ENCODE results near the gene FSTL4. TPM values are rescaled to one million over a fixed set of nuclear protein-coding genes. Genes with fewer than 3 reads are reported as not detected.

FSTL4 gene
- total RNA-seq, 1 experiment from 2014 or later, result not detected

DNA sequence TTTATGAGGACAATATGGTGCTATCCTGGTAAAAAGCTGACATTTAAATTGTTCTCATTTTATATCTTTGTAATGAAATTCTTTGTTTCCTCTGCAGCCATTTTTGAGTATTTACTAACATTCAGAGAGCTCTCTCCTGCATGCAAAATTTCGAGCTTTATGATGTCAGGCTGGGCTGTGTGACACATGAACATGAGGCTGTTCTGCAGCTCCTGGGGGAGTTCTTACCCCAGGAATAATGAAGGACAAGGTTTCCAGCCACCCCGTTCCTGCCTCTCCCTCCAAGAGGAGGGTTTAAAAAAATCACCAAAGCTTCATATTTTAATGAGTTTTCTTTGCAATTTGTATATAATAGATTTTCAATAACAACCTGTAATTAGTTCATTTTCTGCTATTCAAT is 308.2 kb downstream of the FSTL4 start:
- DNase-seq, result no peak
- Histone ChIP-seq H3K27ac (ENCODE audit: low read length) (no peak overlapping the region), H3K4me2 (ENCODE audit: low read depth, low read length, poor library complexity, severe bottlenecking) (no peak overlapping the region), H3K4me3 (ENCODE audit: low read length) (no peak overlapping the region), H4K20me1 (ENCODE audit: insufficient read depth, low read depth, low read length) (0 out of 2 replicates have a peak, but pooled peaks cover 4% of the 10 kb centered on the region), H2AFZ (ENCODE audit: low read length) (no peak overlapping the region), H3K9me3 (ENCODE audit: low read length) (no peaks in the 10 kb centered on the region), H3K9ac (ENCODE audit: low read length) (no peak overlapping the region), H3K9me2 (replicated peaks; ENCODE audit: insufficient read depth, low read length) (no peaks in the 10 kb centered on the region), H3K36me3 (ENCODE audit: insufficient read depth, low read length) (no peaks in the 10 kb centered on the region), H3K4me1 (ENCODE audit: low read length) (no peaks in the 10 kb centered on the region), H3K79me2 (ENCODE audit: low read length) (no peaks in the 10 kb centered on the region), H3K27me3 (ENCODE audit: low read length) (no peaks in the 10 kb centered on the region)

DNA sequence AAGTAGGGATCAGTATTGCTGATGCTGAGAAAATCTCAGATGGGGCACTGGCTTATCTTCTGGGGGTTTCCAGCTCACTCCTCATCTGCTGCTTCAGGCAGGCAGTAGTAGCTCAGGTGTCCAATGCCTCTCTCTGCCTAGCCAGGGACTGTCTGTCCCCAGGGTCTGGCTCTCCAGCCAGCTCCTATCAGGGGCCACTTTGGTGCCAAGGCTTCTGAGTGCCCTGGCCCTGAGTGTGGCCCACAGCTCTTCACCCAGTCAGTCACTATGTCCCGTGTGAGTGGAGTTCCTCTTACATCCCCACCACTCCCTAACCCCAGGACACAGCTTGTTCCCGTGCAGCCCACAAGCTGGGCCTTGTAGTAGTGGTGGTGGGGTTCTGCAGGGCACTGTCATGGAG is 309.0 kb downstream of the FSTL4 start:
- Histone ChIP-seq H3K36me3 (ENCODE audit: insufficient read depth, low read length) (no peaks in the 10 kb centered on the region), H3K4me3 (ENCODE audit: low read length) (no peak overlapping the region), H3K9me3 (ENCODE audit: low read length) (no peaks in the 10 kb centered on the region), H3K4me2 (ENCODE audit: low read depth, low read length, poor library complexity, severe bottlenecking) (no peak overlapping the region), H3K9me2 (replicated peaks; ENCODE audit: insufficient read depth, low read length) (no peaks in the 10 kb centered on the region), H3K9ac (ENCODE audit: low read length) (no peak overlapping the region), H2AFZ (ENCODE audit: low read length) (no peak overlapping the region), H3K27ac (ENCODE audit: low read length) (no peak overlapping the region), H3K4me1 (ENCODE audit: low read length) (no peaks in the 10 kb centered on the region), H4K20me1 (ENCODE audit: insufficient read depth, low read depth, low read length) (0 out of 2 replicates have a peak, but pooled peaks cover 4% of the 10 kb centered on the region), H3K79me2 (ENCODE audit: low read length) (no peaks in the 10 kb centered on the region), H3K27me3 (ENCODE audit: low read length) (no peaks in the 10 kb centered on the region)
- no peak for DNase-seq

DNA sequence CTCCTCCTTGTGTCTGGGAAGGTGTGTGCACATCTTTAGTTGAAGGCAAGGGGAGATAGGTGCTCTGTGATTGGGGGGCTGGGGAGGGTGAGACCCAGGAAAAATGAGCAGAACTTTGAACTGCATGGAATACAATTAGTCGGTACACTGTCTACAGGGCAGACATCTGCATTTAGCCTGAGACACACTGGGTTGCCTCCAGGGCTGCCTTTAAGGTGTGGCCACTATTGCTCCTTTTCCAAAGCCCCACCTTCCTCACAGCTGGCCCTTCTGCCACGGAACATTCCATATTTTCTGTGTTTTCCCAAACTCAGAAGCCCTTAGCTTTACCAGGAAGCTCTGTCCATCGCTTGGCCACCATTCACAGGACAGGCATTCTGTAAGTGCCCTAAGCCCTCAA is 312.6 kb downstream of the FSTL4 start:
- no peaks in the 10 kb centered on the region for H3K9me2 ChIP-seq (replicated peaks; ENCODE audit: insufficient read depth, low read length)
- no peaks in the 10 kb centered on the region for H3K9me3 ChIP-seq (ENCODE audit: low read length)
- H4K20me1 ChIP-seq (ENCODE audit: insufficient read depth, low read depth, low read length), result no peaks in the 10 kb centered on the region
- no peak overlapping the region for H3K27ac ChIP-seq (ENCODE audit: low read length)
- H2AFZ ChIP-seq (ENCODE audit: low read length), result no peak overlapping the region
- no peaks in the 10 kb centered on the region for H3K36me3 ChIP-seq (ENCODE audit: insufficient read depth, low read length)
- no peak for DNase-seq
- no peaks in the 10 kb centered on the region for H3K4me1 ChIP-seq (ENCODE audit: low read length)
- H3K4me3 ChIP-seq (ENCODE audit: low read length), result no peak overlapping the region
- no peak overlapping the region for H3K4me2 ChIP-seq (ENCODE audit: low read depth, low read length, poor library complexity, severe bottlenecking)
- no peak overlapping the region for H3K9ac ChIP-seq (ENCODE audit: low read length)
- H3K79me2 ChIP-seq (ENCODE audit: low read length), result no peaks in the 10 kb centered on the region
- H3K27me3 ChIP-seq (ENCODE audit: low read length), result no peaks in the 10 kb centered on the region

DNA sequence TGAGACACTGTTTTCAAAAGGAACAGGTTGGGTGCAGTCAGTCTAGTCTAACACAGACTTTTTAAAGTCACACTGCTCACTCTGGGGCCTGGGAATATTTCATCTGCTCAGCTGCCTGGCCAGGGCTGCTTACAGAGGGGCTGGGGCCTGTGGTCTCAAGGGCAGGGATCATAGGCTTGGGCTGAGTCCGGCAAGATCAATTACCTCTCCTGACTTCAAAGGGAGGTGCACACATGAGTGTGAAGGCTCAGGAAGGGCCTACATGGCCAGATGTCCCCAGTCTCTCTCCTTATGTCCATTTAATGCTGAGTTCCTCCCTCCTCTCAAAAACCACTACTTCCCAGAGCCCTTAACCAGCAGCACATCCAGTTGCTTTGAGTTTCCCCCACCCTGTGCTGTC is 313.3 kb downstream of the FSTL4 start:
- Histone ChIP-seq H3K27ac (ENCODE audit: low read length) (no peak overlapping the region), H2AFZ (ENCODE audit: low read length) (no peak overlapping the region), H3K9me2 (replicated peaks; ENCODE audit: insufficient read depth, low read length) (no peaks in the 10 kb centered on the region), H3K36me3 (ENCODE audit: insufficient read depth, low read length) (no peaks in the 10 kb centered on the region), H3K4me1 (ENCODE audit: low read length) (no peaks in the 10 kb centered on the region), H3K9me3 (ENCODE audit: low read length) (no peaks in the 10 kb centered on the region), H4K20me1 (ENCODE audit: insufficient read depth, low read depth, low read length) (no peaks in the 10 kb centered on the region), H3K4me2 (ENCODE audit: low read depth, low read length, poor library complexity, severe bottlenecking) (no peak overlapping the region), H3K9ac (ENCODE audit: low read length) (no peak overlapping the region), H3K4me3 (ENCODE audit: low read length) (no peak overlapping the region), H3K27me3 (ENCODE audit: low read length) (no peaks in the 10 kb centered on the region), H3K79me2 (ENCODE audit: low read length) (no peaks in the 10 kb centered on the region)
- DNase-seq, result no peak

DNA sequence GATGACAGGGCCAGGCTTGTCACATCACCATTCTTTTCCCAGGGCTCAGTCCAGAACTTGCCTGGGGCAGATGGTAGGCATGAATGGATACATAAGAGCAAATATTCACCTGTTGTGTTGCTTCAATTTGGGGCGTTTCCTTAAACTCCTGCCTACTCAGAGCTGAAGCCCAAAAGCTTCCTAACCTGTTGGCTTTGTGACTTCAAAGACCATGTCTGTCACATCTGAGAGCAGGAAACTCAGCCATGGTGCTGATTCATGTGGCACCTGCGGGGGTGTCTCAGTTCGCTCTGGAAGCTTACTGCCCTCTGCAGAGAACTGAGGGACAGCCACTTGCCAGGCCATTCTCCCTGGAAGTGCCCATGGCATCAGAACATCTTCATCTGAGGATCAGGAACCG is 313.9 kb downstream of the FSTL4 start:
- Histone ChIP-seq H3K27ac (ENCODE audit: low read length) (no peak overlapping the region), H3K9ac (ENCODE audit: low read length) (no peak overlapping the region), H3K4me2 (ENCODE audit: low read depth, low read length, poor library complexity, severe bottlenecking) (no peak overlapping the region), H3K79me2 (ENCODE audit: low read length) (no peaks in the 10 kb centered on the region), H4K20me1 (ENCODE audit: insufficient read depth, low read depth, low read length) (no peaks in the 10 kb centered on the region), H3K36me3 (ENCODE audit: insufficient read depth, low read length) (no peaks in the 10 kb centered on the region), H3K27me3 (ENCODE audit: low read length) (no peaks in the 10 kb centered on the region), H3K4me3 (ENCODE audit: low read length) (no peak overlapping the region), H3K4me1 (ENCODE audit: low read length) (no peaks in the 10 kb centered on the region), H3K9me2 (replicated peaks; ENCODE audit: insufficient read depth, low read length) (no peaks in the 10 kb centered on the region), H2AFZ (ENCODE audit: low read length) (no peak overlapping the region), H3K9me3 (ENCODE audit: low read length) (no peaks in the 10 kb centered on the region)
- DNase-seq, result no peak

DNA sequence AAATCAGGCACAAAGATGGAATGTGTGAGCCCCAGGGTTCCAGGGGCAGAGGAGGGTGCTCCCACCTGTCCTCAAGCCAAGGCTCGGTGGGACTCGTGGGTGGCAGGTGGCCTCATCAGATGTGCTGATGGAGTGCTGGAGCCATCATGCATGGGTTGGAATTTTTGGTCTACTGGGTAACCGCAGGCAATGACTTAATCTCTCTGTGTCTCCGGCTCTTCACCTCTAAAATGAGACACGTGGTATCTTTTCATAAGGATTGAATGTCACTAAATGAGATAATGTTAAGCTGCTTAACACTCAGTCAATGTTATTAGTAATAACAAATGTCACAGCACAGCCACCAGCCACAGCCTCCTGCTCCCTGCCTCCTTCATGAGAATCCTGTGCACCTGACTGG is 315.0 kb downstream of the FSTL4 start:
- H3K27ac ChIP-seq (ENCODE audit: low read length), result no peak overlapping the region
- no peaks in the 10 kb centered on the region for H3K9me3 ChIP-seq (ENCODE audit: low read length)
- H3K4me1 ChIP-seq (ENCODE audit: low read length), result no peaks in the 10 kb centered on the region
- H3K79me2 ChIP-seq (ENCODE audit: low read length), result no peaks in the 10 kb centered on the region
- H3K9me2 ChIP-seq (replicated peaks; ENCODE audit: insufficient read depth, low read length), result no peaks in the 10 kb centered on the region
- no peak overlapping the region for H2AFZ ChIP-seq (ENCODE audit: low read length)
- DNase-seq, result no peak
- H3K27me3 ChIP-seq (ENCODE audit: low read length), result no peaks in the 10 kb centered on the region
- no peaks in the 10 kb centered on the region for H4K20me1 ChIP-seq (ENCODE audit: insufficient read depth, low read depth, low read length)
- H3K4me2 ChIP-seq (ENCODE audit: low read depth, low read length, poor library complexity, severe bottlenecking), result no peak overlapping the region
- H3K9ac ChIP-seq (ENCODE audit: low read length), result no peak overlapping the region
- no peak overlapping the region for H3K4me3 ChIP-seq (ENCODE audit: low read length)
- H3K36me3 ChIP-seq (ENCODE audit: insufficient read depth, low read length), result no peaks in the 10 kb centered on the region

DNA sequence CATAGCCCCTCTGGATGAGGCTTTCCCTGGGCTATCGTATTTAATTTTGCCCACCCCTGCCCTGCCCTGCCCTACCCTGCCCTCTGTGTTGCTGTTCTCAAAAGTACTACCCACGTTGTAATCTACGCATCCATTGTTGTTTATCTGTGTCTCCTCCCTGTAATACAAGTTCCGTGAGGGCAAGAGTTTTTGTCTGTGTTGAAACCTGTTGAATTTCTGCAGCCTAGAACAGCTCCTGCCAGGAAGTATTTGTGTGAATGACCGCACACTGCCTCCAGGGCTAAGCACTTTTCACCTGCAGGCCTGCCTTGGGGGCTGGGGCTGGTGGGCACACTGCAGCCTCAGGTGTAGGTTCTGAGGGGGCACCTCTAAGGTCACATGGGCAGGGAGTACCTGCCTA is 315.7 kb downstream of the FSTL4 start:
- Histone ChIP-seq H4K20me1 (ENCODE audit: insufficient read depth, low read depth, low read length) (no peaks in the 10 kb centered on the region), H3K9me3 (ENCODE audit: low read length) (no peaks in the 10 kb centered on the region), H2AFZ (ENCODE audit: low read length) (no peak overlapping the region), H3K4me3 (ENCODE audit: low read length) (no peak overlapping the region), H3K9me2 (replicated peaks; ENCODE audit: insufficient read depth, low read length) (no peaks in the 10 kb centered on the region), H3K27me3 (ENCODE audit: low read length) (no peaks in the 10 kb centered on the region), H3K79me2 (ENCODE audit: low read length) (no peaks in the 10 kb centered on the region), H3K27ac (ENCODE audit: low read length) (no peak overlapping the region), H3K4me2 (ENCODE audit: low read depth, low read length, poor library complexity, severe bottlenecking) (no peak overlapping the region), H3K4me1 (ENCODE audit: low read length) (no peaks in the 10 kb centered on the region), H3K36me3 (ENCODE audit: insufficient read depth, low read length) (no peaks in the 10 kb centered on the region), H3K9ac (ENCODE audit: low read length) (no peak overlapping the region)
- no peak for DNase-seq

DNA sequence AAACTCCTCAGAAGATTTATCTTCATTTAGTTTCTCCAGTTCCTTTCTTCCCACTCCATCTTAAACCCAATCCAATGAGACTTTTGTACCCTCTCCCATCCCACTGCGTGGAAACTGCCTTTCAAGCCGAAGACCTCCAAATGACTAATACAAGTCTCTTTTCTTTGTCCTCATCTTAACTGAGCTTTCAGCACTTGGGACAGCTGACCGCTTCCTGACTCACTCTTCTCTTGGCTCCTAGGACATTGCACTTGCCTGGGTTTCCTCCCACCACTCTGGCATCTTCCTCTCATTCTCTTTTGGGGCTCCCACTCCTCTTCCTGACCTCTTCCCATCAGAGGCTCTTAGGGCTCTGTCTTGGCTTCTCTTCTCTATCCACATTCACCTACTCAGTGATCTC is 316.8 kb downstream of the FSTL4 start:
- no peaks in the 10 kb centered on the region for H3K79me2 ChIP-seq (ENCODE audit: low read length)
- no peak overlapping the region for H2AFZ ChIP-seq (ENCODE audit: low read length)
- DNase-seq, result no peak
- no peak overlapping the region for H3K4me3 ChIP-seq (ENCODE audit: low read length)
- no peaks in the 10 kb centered on the region for H3K27me3 ChIP-seq (ENCODE audit: low read length)
- no peaks in the 10 kb centered on the region for H3K9me2 ChIP-seq (replicated peaks; ENCODE audit: insufficient read depth, low read length)
- no peaks in the 10 kb centered on the region for H3K9me3 ChIP-seq (ENCODE audit: low read length)
- H4K20me1 ChIP-seq (ENCODE audit: insufficient read depth, low read depth, low read length), result no peaks in the 10 kb centered on the region
- H3K36me3 ChIP-seq (ENCODE audit: insufficient read depth, low read length), result no peaks in the 10 kb centered on the region
- H3K4me2 ChIP-seq (ENCODE audit: low read depth, low read length, poor library complexity, severe bottlenecking), result no peak overlapping the region
- no peaks in the 10 kb centered on the region for H3K4me1 ChIP-seq (ENCODE audit: low read length)
- no peak overlapping the region for H3K27ac ChIP-seq (ENCODE audit: low read length)
- no peak overlapping the region for H3K9ac ChIP-seq (ENCODE audit: low read length)

DNA sequence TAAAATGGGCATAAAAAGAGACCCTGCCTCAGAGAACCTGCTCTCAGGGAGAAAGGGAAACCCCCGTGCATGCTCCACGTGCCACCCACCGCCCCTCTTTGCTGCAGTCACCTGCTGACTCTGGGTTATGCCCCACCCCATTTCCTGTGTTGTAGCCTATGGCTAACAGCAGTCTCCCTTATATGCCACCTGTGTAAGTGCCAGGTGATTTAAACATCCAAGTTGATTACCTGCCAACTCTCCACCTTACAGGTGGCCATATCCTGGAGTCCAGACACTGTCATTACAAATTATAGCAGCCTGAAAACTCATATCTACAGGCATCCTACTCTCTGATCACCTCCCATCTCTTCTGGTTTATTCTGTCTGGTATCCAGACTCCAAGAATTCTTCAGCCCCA is 318.0 kb downstream of the FSTL4 start:
- Histone ChIP-seq H3K4me1 (ENCODE audit: low read length) (no peaks in the 10 kb centered on the region), H3K79me2 (ENCODE audit: low read length) (no peaks in the 10 kb centered on the region), H3K9ac (ENCODE audit: low read length) (no peak overlapping the region), H3K27me3 (ENCODE audit: low read length) (no peaks in the 10 kb centered on the region), H3K4me3 (ENCODE audit: low read length) (no peak overlapping the region), H4K20me1 (ENCODE audit: insufficient read depth, low read depth, low read length) (no peaks in the 10 kb centered on the region), H3K9me2 (replicated peaks; ENCODE audit: insufficient read depth, low read length) (no peaks in the 10 kb centered on the region), H3K4me2 (ENCODE audit: low read depth, low read length, poor library complexity, severe bottlenecking) (no peak overlapping the region), H3K9me3 (ENCODE audit: low read length) (no peaks in the 10 kb centered on the region), H3K27ac (ENCODE audit: low read length) (no peak overlapping the region), H2AFZ (ENCODE audit: low read length) (no peak overlapping the region), H3K36me3 (ENCODE audit: insufficient read depth, low read length) (no peaks in the 10 kb centered on the region)
- DNase-seq, result no peak

Measured in Karpas-422 (cell line).